Stimulated activated effector memory CD8-positive, alpha-beta T cell treated with anti-CD3 and anti-CD28 coated beads, Interleukin-12 subunit alpha, Interleukin-12 subunit beta, amount 100 ng/mL, for 72 hours (primary cell): Measurements from ENCODE around the gene GGA3.

Experiments
- ATAC-seq: fragments of 150-1000 bp; cut with Tn5 transposase; 2 replicates; pipeline ENCODE4 v1.10.0; 2021
- DNase-seq, 2 donors: peaks; one replicate each; pipeline ENCODE4 v3.0.0; 2021 to 2022; ENCODE audit warnings: low spot score in 2 of 2
- H3K27ac Mint-ChIP-seq: one replicate; pipeline ENCODE4 v1.8.0; 2022; ENCODE audit warnings: mild to moderate bottlenecking, mixed read lengths
- H3K36me3 Mint-ChIP-seq: one replicate; pipeline ENCODE4 v1.8.0; 2022; ENCODE audit warnings: mild to moderate bottlenecking, mixed read lengths
- H3K4me1 Mint-ChIP-seq: one replicate; pipeline ENCODE4 v1.8.0; 2022; ENCODE audit warnings: mixed read lengths
- H3K4me3 Mint-ChIP-seq: one replicate; pipeline ENCODE4 v1.8.0; 2022; ENCODE audit warnings: mild to moderate bottlenecking, mixed read lengths
- H3K9me3 Mint-ChIP-seq: one replicate; pipeline ENCODE4 v1.8.0; 2022; ENCODE audit warnings: mixed read lengths

GGA3 gene

GRCh38 chr17:75242461-75243042 is 18.9 kb downstream of the GGA3 start:
- Mint-ChIP-seq H3K4me1 (peaks cover 45% of the 10 kb centered on the region), H3K27ac (peak overlapping the region; percentile 96), H3K36me3 (peaks cover 100% of the 10 kb centered on the region), H3K9me3 (no peaks in the 10 kb centered on the region), H3K4me3 (peak overlapping the region; percentile 70)
- DNase-seq: peak in 1 of 2 donors; percentile 64
- ATAC-seq: peak; percentile 60

GRCh38 chr17:75241996-75242460 is 19.4 kb downstream of the GGA3 start:
- Mint-ChIP-seq H3K27ac (peak overlapping the region; percentile 96), H3K9me3 (no peaks in the 10 kb centered on the region), H3K4me1 (peaks cover 45% of the 10 kb centered on the region), H3K4me3 (peak overlapping the region; percentile 70), H3K36me3 (peaks cover 100% of the 10 kb centered on the region)
- DNase-seq: no peak
- peak; percentile 63 for ATAC-seq

- Mint-ChIP-seq H3K36me3 (peaks cover 100% of the 10 kb centered on the region), H3K4me3 (peak overlapping the region; percentile 70), H3K4me1 (peaks cover 45% of the 10 kb centered on the region), H3K9me3 (no peaks in the 10 kb centered on the region), H3K27ac (peak overlapping the region; percentile 96)
- ATAC-seq (no peak), DNase-seq (no peak)
Measured at GRCh38 chr17:75241502-75241901, 19.9 kb downstream of the GGA3 start.

GRCh38 chr17:75241143-75241430 is 20.3 kb downstream of the GGA3 start:
- no peak for DNase-seq
- ATAC-seq: no peak
- Mint-ChIP-seq H3K36me3 (peaks cover 100% of the 10 kb centered on the region), H3K27ac (peak overlapping the region; percentile 90), H3K4me3 (no peak overlapping the region), H3K9me3 (no peaks in the 10 kb centered on the region), H3K4me1 (peaks cover 45% of the 10 kb centered on the region)

GRCh38 chr17:75240394-75241142 is 20.8 kb downstream of the GGA3 start:
- peak in 1 of 2 donors; percentile 63 for DNase-seq
- H3K36me3 Mint-ChIP-seq: peaks cover 100% of the 10 kb centered on the region
- no peaks in the 10 kb centered on the region for H3K9me3 Mint-ChIP-seq
- H3K4me3 Mint-ChIP-seq: no peak overlapping the region
- ATAC-seq: peak; percentile 24
- peak overlapping the region; percentile 90 for H3K27ac Mint-ChIP-seq
- peaks cover 45% of the 10 kb centered on the region for H3K4me1 Mint-ChIP-seq

- DNase-seq (no peak), ATAC-seq (no peak)
- peak overlapping the region; percentile 90 for H3K27ac Mint-ChIP-seq
- peaks cover 45% of the 10 kb centered on the region for H3K4me1 Mint-ChIP-seq
- H3K36me3 Mint-ChIP-seq: peaks cover 100% of the 10 kb centered on the region
- H3K4me3 Mint-ChIP-seq: no peak overlapping the region
- no peaks in the 10 kb centered on the region for H3K9me3 Mint-ChIP-seq
Measured at GRCh38 chr17:75239778-75240393, 21.5 kb downstream of the GGA3 start.

- peaks cover 40% of the 10 kb centered on the region for H3K4me1 Mint-ChIP-seq
- ATAC-seq (no peak), DNase-seq (no peak)
- no peaks in the 10 kb centered on the region for H3K9me3 Mint-ChIP-seq
- H3K27ac Mint-ChIP-seq: peak overlapping the region; percentile 90
- H3K36me3 Mint-ChIP-seq: peaks cover 100% of the 10 kb centered on the region
- peak overlapping the region; percentile 25 for H3K4me3 Mint-ChIP-seq
Measured at GRCh38 chr17:75239214-75239613, 22.2 kb downstream of the GGA3 start.

GRCh38 chr17:75238684-75239191 is 22.7 kb downstream of the GGA3 start:
- Mint-ChIP-seq H3K4me1 (peaks cover 39% of the 10 kb centered on the region), H3K27ac (peak overlapping the region; percentile 90), H3K36me3 (peaks cover 100% of the 10 kb centered on the region), H3K4me3 (peak overlapping the region; percentile 25), H3K9me3 (no peaks in the 10 kb centered on the region)
- ATAC-seq (peak; percentile 67), DNase-seq (peak; percentile 38 to 74)

- Mint-ChIP-seq H3K9me3 (no peaks in the 10 kb centered on the region), H3K36me3 (peaks cover 100% of the 10 kb centered on the region), H3K4me3 (no peak overlapping the region), H3K27ac (no peak overlapping the region), H3K4me1 (peaks cover 33% of the 10 kb centered on the region)
- ATAC-seq (no peak), DNase-seq (no peak)
Measured at GRCh38 chr17:75238020-75238580, 23.3 kb downstream of the GGA3 start.

- Mint-ChIP-seq H3K27ac (peak overlapping the region; percentile 19), H3K36me3 (peaks cover 100% of the 10 kb centered on the region)
- DNase-seq: no peak
Measured at GRCh38 chr17:75237100-75238014, 24.0 kb downstream of the GGA3 start.

GRCh38 chr17:75232786-75233185 is 28.6 kb downstream of the GGA3 start:
- peak overlapping the region; percentile 34 for H3K27ac Mint-ChIP-seq
- H3K9me3 Mint-ChIP-seq: no peaks in the 10 kb centered on the region
- DNase-seq (no peak), ATAC-seq (no peak)
- H3K4me3 Mint-ChIP-seq: no peak overlapping the region
- no peaks in the 10 kb centered on the region for H3K4me1 Mint-ChIP-seq
- H3K36me3 Mint-ChIP-seq: peaks cover 100% of the 10 kb centered on the region

More at GRCh38 chr17:75237100-75238014, 24.0 kb downstream of the GGA3 start:
- H3K9me3 Mint-ChIP-seq: no peaks in the 10 kb centered on the region
- ATAC-seq: no peak
- no peak overlapping the region for H3K4me3 Mint-ChIP-seq
- H3K4me1 Mint-ChIP-seq: peaks cover 26% of the 10 kb centered on the region

GRCh38 chr17:75231741-75232464 is 29.5 kb downstream of the GGA3 start:
- H3K27ac Mint-ChIP-seq: peak overlapping the region; percentile 48
- H3K36me3 Mint-ChIP-seq: peaks cover 100% of the 10 kb centered on the region
- no peak overlapping the region for H3K4me3 Mint-ChIP-seq
- no peak for DNase-seq
- H3K4me1 Mint-ChIP-seq: no peaks in the 10 kb centered on the region
- H3K9me3 Mint-ChIP-seq: no peaks in the 10 kb centered on the region
- no peak for ATAC-seq

GRCh38 chr17:75231071-75231470 is 30.3 kb downstream of the GGA3 start:
- H3K9me3 Mint-ChIP-seq: no peaks in the 10 kb centered on the region
- ATAC-seq: no peak
- H3K36me3 Mint-ChIP-seq: peaks cover 100% of the 10 kb centered on the region
- DNase-seq: no peak
- peak overlapping the region; percentile 48 for H3K27ac Mint-ChIP-seq
- no peaks in the 10 kb centered on the region for H3K4me1 Mint-ChIP-seq
- H3K4me3 Mint-ChIP-seq: no peak overlapping the region

GRCh38 chr17:75228847-75229246 is 32.6 kb downstream of the GGA3 start:
- no peak overlapping the region for H3K4me3 Mint-ChIP-seq
- no peaks in the 10 kb centered on the region for H3K9me3 Mint-ChIP-seq
- DNase-seq (no peak), ATAC-seq (no peak)
- no peaks in the 10 kb centered on the region for H3K4me1 Mint-ChIP-seq
- peaks cover 98% of the 10 kb centered on the region for H3K36me3 Mint-ChIP-seq
- no peak overlapping the region for H3K27ac Mint-ChIP-seq
